Memory B cell (primary cell): ENCODE data around the gene TFEC.

Experiments used
- ATAC-seq: fragments of 150-1000 bp; cut with Tn5 transposase; 2 replicates; pipeline ENCODE4 v1.10.0; 2021; ENCODE audit warnings: low read depth, mild to moderate bottlenecking, moderate library complexity
- DNase-seq, 2 donors: peaks; one replicate each; pipeline ENCODE4 v3.0.0; 2022; ENCODE audit warnings: low spot score in 2 of 2
- H3K27ac Mint-ChIP-seq: one replicate; pipeline ENCODE4 v1.8.0; 2022; ENCODE audit warnings: mild to moderate bottlenecking, moderate library complexity, mixed read lengths
- H3K27me3 Mint-ChIP-seq: one replicate; pipeline ENCODE4 v1.8.0; 2022; ENCODE audit warnings: mixed read lengths
- H3K36me3 Mint-ChIP-seq: one replicate; pipeline ENCODE4 v1.8.0; 2022; ENCODE audit warnings: mild to moderate bottlenecking, mixed read lengths
- H3K4me1 Mint-ChIP-seq: one replicate; pipeline ENCODE4 v1.8.0; 2022; ENCODE audit warnings: mixed read lengths
- H3K4me3 Mint-ChIP-seq: one replicate; pipeline ENCODE4 v1.8.0; 2022; ENCODE audit warnings: mild to moderate bottlenecking, moderate library complexity, mixed read lengths
- H3K9me3 Mint-ChIP-seq: one replicate; pipeline ENCODE4 v1.8.0; 2022; ENCODE audit warnings: mixed read lengths

TFEC gene

GRCh38 chr7:115971506-115971905 lies 59.1 kb downstream of the TFEC start:
- no peaks in the 10 kb centered on the region for H3K9me3 Mint-ChIP-seq
- no peak for DNase-seq
- H3K27me3 Mint-ChIP-seq: no peaks in the 10 kb centered on the region
- no peak overlapping the region for H3K4me3 Mint-ChIP-seq
- H3K36me3 Mint-ChIP-seq: peaks cover 5% of the 10 kb centered on the region
- ATAC-seq: no peak
- no peaks in the 10 kb centered on the region for H3K4me1 Mint-ChIP-seq
- no peak overlapping the region for H3K27ac Mint-ChIP-seq

- H3K4me1 Mint-ChIP-seq: no peaks in the 10 kb centered on the region
- H3K36me3 Mint-ChIP-seq: peaks cover 3% of the 10 kb centered on the region
- no peaks in the 10 kb centered on the region for H3K27me3 Mint-ChIP-seq
- no peak overlapping the region for H3K27ac Mint-ChIP-seq
- ATAC-seq (no peak), DNase-seq (no peak)
- H3K4me3 Mint-ChIP-seq: no peak overlapping the region
- H3K9me3 Mint-ChIP-seq: no peaks in the 10 kb centered on the region
These were observed 62.0 kb downstream of the TFEC start for GRCh38 chr7:115968596-115968995.

GRCh38 chr7:115968171-115968570 lies 62.4 kb downstream of the TFEC start:
- Mint-ChIP-seq H3K9me3 (no peaks in the 10 kb centered on the region), H3K27me3 (no peaks in the 10 kb centered on the region), H3K4me3 (no peak overlapping the region), H3K36me3 (peaks cover 3% of the 10 kb centered on the region), H3K27ac (no peak overlapping the region), H3K4me1 (no peaks in the 10 kb centered on the region)
- no peak for ATAC-seq
- DNase-seq: no peak

- no peak for ATAC-seq
- no peak overlapping the region for H3K4me3 Mint-ChIP-seq
- no peaks in the 10 kb centered on the region for H3K27me3 Mint-ChIP-seq
- no peak overlapping the region for H3K27ac Mint-ChIP-seq
- no peaks in the 10 kb centered on the region for H3K4me1 Mint-ChIP-seq
- no peak for DNase-seq
- no peaks in the 10 kb centered on the region for H3K9me3 Mint-ChIP-seq
- peaks cover 3% of the 10 kb centered on the region for H3K36me3 Mint-ChIP-seq
These were observed 64.6 kb downstream of the TFEC start for GRCh38 chr7:115965796-115966475.

GRCh38 chr7:115965236-115965635 lies 65.3 kb downstream of the TFEC start:
- ATAC-seq: no peak
- DNase-seq: no peak
- H3K27ac Mint-ChIP-seq: no peak overlapping the region

GRCh38 chr7:115964799-115965198 lies 65.8 kb downstream of the TFEC start:
- peaks cover 6% of the 10 kb centered on the region for H3K36me3 Mint-ChIP-seq

More at GRCh38 chr7:115965236-115965635, 65.3 kb downstream of the TFEC start:
- Mint-ChIP-seq H3K4me3 (no peak overlapping the region), H3K36me3 (peaks cover 7% of the 10 kb centered on the region), H3K9me3 (peaks cover 2% of the 10 kb centered on the region), H3K4me1 (no peaks in the 10 kb centered on the region), H3K27me3 (no peaks in the 10 kb centered on the region)

GRCh38 chr7:115962340-115962739 lies 68.2 kb downstream of the TFEC start:
- DNase-seq (no peak), ATAC-seq (no peak)
- Mint-ChIP-seq H3K4me1 (no peaks in the 10 kb centered on the region), H3K9me3 (peaks cover 2% of the 10 kb centered on the region), H3K36me3 (peaks cover 4% of the 10 kb centered on the region), H3K4me3 (no peak overlapping the region), H3K27me3 (no peaks in the 10 kb centered on the region), H3K27ac (no peak overlapping the region)

More at GRCh38 chr7:115964799-115965198, 65.8 kb downstream of the TFEC start:
- Mint-ChIP-seq H3K27ac (no peak overlapping the region), H3K27me3 (no peaks in the 10 kb centered on the region), H3K9me3 (peaks cover 2% of the 10 kb centered on the region), H3K4me1 (no peaks in the 10 kb centered on the region), H3K4me3 (no peak overlapping the region)
- no peak for ATAC-seq
- DNase-seq: no peak

- Mint-ChIP-seq H3K36me3 (peaks cover 2% of the 10 kb centered on the region), H3K9me3 (no peaks in the 10 kb centered on the region), H3K27me3 (no peaks in the 10 kb centered on the region), H3K4me3 (no peak overlapping the region), H3K27ac (no peak overlapping the region), H3K4me1 (no peaks in the 10 kb centered on the region)
- no peak for DNase-seq
- ATAC-seq: no peak
These were observed 76.8 kb downstream of the TFEC start for GRCh38 chr7:115953592-115954255.

GRCh38 chr7:115952832-115953231 lies 77.7 kb downstream of the TFEC start:
- H3K9me3 Mint-ChIP-seq: no peaks in the 10 kb centered on the region
- no peaks in the 10 kb centered on the region for H3K4me1 Mint-ChIP-seq
- no peaks in the 10 kb centered on the region for H3K27me3 Mint-ChIP-seq
- H3K27ac Mint-ChIP-seq: no peak overlapping the region
- ATAC-seq (no peak), DNase-seq (no peak)
- H3K36me3 Mint-ChIP-seq: peaks cover 2% of the 10 kb centered on the region
- H3K4me3 Mint-ChIP-seq: no peak overlapping the region

GRCh38 chr7:115951547-115951946 lies 79.0 kb downstream of the TFEC start:
- no peak for ATAC-seq
- no peak overlapping the region for H3K27ac Mint-ChIP-seq
- no peak overlapping the region for H3K4me3 Mint-ChIP-seq
- DNase-seq: no peak
- H3K9me3 Mint-ChIP-seq: no peaks in the 10 kb centered on the region
- peaks cover 7% of the 10 kb centered on the region for H3K36me3 Mint-ChIP-seq
- no peaks in the 10 kb centered on the region for H3K4me1 Mint-ChIP-seq
- no peaks in the 10 kb centered on the region for H3K27me3 Mint-ChIP-seq

GRCh38 chr7:115941703-115942268 lies 88.8 kb downstream of the TFEC start:
- Mint-ChIP-seq H3K4me1 (no peaks in the 10 kb centered on the region), H3K27ac (no peak overlapping the region), H3K9me3 (no peaks in the 10 kb centered on the region), H3K27me3 (no peaks in the 10 kb centered on the region), H3K4me3 (no peak overlapping the region), H3K36me3 (peaks cover 6% of the 10 kb centered on the region)
- ATAC-seq: no peak
- DNase-seq: no peak

- DNase-seq (no peak), ATAC-seq (no peak)
- Mint-ChIP-seq H3K4me1 (no peaks in the 10 kb centered on the region), H3K9me3 (no peaks in the 10 kb centered on the region), H3K27ac (no peak overlapping the region), H3K4me3 (no peak overlapping the region), H3K27me3 (no peaks in the 10 kb centered on the region), H3K36me3 (peaks cover 4% of the 10 kb centered on the region)
These were observed 90.0 kb downstream of the TFEC start for GRCh38 chr7:115940460-115941060.

- Mint-ChIP-seq H3K36me3 (peaks cover 4% of the 10 kb centered on the region), H3K4me1 (no peaks in the 10 kb centered on the region), H3K9me3 (no peaks in the 10 kb centered on the region), H3K4me3 (no peak overlapping the region), H3K27me3 (no peaks in the 10 kb centered on the region), H3K27ac (no peak overlapping the region)
- ATAC-seq: no peak
- no peak for DNase-seq
These were observed 92.6 kb downstream of the TFEC start for GRCh38 chr7:115937960-115938359.

GRCh38 chr7:115933471-115933870 lies 97.1 kb downstream of the TFEC start:
- no peak for ATAC-seq
- no peaks in the 10 kb centered on the region for H3K4me1 Mint-ChIP-seq
- no peaks in the 10 kb centered on the region for H3K27me3 Mint-ChIP-seq
- DNase-seq: no peak
- no peak overlapping the region for H3K27ac Mint-ChIP-seq
- H3K4me3 Mint-ChIP-seq: no peak overlapping the region
- peaks cover 1% of the 10 kb centered on the region for H3K9me3 Mint-ChIP-seq
- peaks cover 2% of the 10 kb centered on the region for H3K36me3 Mint-ChIP-seq
